CD4-positive, alpha-beta T cell treated with Interleukin-12 subunit alpha and Interleukin-12 subunit beta, for 1 hour (primary cell): ENCODE measurements around the gene PLCB4.

Experiments
- DNase-seq: peaks from one replicate; pipeline ENCODE4 v3.0.0-alpha.2; 2020

PLCB4 gene

DNA sequence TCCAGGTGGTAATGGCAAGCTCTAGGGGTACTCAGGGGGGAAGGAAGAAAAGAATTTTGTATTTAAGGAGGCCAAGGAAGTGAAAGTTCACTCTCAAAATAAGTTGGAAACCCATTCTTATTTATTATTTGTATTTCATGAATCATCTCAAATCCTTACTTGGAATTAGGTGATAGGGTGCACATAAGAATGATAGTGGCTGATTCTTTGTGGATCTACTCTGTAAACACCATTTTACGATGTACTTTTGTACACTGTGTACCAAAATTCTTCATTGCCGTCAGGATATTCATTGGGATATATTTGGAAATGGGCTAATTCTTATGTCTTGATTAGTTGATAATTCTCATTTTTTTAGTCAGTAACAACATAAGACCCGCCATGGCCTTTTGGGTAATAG, 266.0 kb downstream of the PLCB4 start:
- DNase-seq = no peak

DNA sequence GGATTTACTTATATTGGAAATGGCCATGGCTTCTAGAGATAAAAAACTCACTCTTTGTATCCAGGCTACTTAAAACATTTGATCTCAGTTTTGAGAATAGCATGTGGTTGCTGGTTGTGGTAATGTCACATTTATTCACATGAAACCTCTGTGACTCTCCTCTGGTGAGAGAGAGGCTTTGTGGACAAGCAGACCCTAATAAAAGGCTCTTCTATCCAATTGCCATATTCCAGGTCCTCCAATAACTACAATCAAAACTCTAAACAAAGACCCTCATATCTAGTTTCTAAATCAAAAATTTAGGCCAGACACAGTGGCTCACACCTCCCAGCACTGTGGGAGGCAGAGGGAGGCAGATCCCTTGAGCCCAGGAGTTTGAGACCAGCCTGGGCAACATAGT, 269.2 kb downstream of the PLCB4 start:
- DNase-seq = no peak

DNA sequence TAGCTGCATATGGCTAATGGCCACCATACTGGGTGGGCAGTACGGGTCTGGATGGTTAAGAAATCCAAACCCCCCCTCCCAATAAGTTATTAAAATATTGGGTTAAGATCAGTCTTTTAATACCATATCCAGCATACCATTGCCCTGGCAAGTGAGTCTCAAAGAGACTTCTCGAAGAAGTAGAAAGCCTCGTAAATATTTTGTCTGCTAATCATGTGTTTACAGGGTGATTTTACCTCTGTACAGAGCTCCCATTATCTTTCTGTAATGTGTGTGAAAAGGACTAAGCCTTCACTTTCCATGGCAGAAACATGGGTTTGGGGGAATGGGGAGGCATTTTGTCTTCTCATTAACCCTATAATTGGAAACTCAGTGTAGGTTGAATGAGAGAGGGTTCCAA, 270.8 kb downstream of the PLCB4 start:
- no peak for DNase-seq

- DNase-seq = no peak
Measured at GRCh38 chr20:9342651-9343050, 273.8 kb downstream of the PLCB4 start.

DNA sequence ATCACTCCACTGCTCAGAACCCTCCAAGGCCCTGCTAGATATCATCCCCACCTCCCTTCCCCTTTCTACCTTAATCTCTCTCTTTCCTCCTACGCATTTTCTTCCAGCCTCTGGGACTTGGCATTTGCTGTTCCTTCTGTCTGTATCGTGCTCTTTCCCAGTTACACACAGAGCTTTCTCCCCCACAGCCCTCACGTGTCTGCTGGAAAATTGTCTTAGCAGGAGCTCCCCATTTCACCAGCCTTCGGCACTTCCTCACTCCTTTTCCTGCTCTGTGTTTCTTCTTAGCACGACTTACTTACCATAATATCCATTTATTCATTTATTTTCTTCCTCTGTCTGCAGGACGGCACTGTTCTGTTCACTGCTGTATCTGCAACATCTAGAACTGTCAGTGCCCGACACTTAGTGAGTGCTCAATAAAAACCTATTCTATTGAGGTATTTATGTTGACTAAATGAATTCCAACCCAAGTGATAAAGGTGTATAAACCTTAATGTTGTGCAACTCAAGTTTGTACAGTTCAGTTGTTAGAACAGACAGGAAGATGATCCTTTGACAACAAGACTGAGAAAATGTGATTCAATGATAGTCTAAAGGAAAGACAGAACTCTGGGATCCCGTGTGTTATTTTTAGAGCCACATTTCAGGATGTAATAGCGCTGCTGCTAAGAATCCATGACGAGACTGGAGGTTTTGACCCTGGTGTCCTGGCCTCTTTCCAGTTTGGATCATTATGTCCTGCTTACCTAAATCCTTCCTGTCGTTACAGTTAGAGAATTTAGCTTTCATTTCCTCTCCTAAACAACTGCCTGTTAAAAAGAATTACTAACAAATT, 275.4 kb downstream of the PLCB4 start:
- no peak for DNase-seq

DNA sequence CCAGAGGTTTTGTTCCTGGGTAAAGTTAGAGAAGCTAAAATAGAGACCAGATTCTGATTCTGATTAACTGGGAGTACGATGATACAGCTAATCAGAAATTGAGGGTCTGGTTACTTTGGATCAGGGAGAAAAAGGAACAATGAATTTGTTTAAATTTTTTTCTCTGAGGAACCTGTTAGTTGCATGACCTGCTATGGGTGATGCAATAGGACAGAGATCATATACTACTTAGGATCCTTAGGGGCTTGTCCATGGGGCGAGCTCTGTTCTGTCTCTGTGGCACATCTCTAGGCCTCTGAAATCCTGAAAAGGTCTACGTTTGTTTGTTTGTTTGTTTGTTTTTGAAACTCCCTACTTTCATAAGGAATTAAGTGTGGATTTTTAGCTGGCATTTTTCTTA, 279.4 kb downstream of the PLCB4 start:
- DNase-seq = no peak

- DNase-seq = no peak
Measured at GRCh38 chr20:9348747-9349146, 279.9 kb downstream of the PLCB4 start.

DNA sequence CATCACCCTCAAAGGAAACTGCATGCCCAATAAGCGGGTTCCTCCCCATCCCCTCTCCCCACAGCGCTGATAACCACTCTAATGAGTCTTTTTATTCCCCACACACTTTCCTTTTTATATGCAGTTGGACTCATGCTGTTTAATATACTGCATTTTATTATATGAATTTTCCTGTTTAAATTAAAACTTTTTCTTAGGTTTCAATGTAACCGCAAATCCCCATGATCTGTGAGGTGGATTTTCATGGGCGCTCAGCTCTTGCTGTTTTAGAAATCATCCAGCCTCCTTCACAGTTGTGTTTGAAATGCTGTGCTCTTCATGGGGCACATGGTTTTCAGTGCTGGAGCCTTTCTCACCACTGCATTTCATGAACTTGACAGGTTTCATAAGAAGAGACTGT, 280.4 kb downstream of the PLCB4 start:
- DNase-seq = no peak

DNA sequence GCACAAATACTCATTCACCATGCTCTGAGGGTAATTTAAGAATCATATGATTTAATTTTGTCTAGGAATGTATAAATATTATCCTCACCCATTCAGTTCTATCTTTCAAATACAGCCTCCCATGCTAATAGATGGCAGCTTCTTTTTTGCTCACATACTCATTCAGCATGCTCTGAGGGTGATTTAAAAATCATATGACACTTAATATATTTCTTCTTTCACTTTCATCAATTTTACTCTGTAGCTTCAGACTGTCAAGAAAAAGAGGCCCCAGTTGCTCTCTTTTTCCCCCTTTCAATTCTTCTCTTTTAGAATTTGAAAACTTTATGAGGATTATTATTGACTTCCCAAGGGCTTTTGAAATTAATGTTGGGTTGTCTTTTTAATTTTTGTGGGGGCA, 283.9 kb downstream of the PLCB4 start:
- DNase-seq = no peak

- DNase-seq = no peak
Measured at GRCh38 chr20:9353180-9353915, 284.5 kb downstream of the PLCB4 start.

- DNase-seq = no peak
Measured at GRCh38 chr20:9353916-9354276, 285.0 kb downstream of the PLCB4 start.

DNA sequence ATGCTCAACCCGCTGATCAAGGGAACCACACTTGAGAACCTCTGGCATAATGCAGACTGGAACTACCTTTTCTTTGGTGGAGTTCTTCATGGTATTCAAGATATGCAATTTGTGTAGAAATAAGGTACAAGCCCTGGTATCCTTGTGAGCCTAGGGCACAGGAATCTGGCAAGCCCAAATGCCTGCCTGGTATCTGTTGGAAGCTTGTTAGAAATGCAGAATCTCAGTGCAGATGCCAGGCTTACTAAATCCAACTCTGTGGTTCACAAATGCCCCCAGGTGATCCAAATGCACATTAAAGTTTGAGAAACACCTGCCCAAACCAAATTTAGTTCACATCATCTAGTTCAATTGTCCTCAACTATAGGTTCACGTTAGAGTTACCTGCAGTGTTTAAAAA, 285.7 kb downstream of the PLCB4 start:
- no peak for DNase-seq

GRCh38 chr20:9358001-9358400, 289.1 kb downstream of the PLCB4 start:
- DNase-seq = no peak

DNA sequence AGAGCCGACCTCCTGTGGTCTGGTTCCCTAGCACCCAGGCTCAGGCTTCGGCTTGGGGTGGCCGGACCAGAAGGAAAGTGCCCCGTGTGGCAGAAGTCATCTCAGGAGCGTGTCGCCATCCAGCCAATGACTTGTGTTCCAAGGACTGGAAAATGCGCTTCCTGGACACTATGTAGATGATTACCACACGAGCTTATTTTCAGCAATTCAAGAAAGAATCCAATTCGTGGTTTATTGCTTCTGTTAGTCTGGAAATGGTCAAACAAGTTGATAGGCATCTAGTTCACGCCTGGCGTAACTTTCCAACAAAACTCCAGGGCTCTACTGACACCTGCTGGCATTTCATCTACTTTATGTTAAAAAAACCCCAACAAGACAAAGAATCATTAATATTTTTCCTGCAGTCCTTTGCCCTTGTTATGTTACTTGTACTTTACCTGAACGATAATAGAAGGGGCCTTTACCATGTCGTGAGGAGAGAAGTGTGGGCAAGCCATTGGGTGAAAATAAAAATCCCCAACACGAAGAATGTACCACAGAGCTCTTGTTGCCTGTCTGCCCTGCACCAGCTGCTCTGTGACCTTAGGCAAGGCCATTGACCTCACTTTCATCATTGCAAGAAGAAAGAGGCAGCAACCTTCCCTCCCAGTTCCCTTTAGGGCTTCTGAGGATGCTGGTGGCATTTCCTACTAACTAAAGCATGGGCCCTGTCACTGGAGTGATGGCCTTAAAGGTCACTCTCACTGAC, 290.8 kb downstream of the PLCB4 start:
- DNase-seq = no peak

GRCh38 chr20:9360431-9360830, 291.5 kb downstream of the PLCB4 start:
- no peak for DNase-seq

DNA sequence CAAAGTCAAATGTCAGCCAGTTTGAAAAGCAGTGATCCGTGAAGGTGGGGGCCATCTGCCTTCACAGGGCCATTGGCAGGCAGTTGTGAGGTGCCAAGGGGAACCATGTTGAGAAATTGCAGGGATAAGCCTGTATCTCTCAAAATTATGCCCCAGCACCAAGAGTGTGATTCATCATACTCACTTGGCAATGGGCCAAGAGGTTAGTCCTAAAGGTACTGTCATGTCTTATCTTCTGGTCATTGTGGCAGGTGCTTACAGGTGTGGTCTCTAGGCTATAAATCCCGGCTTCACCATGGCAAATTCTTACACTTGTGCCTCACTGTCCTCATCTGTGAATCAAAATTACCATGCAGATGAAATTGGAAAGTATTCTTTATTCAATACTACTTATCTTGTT, 294.8 kb downstream of the PLCB4 start:
- DNase-seq = no peak

GRCh38 chr20:9367328-9367727, 298.4 kb downstream of the PLCB4 start:
- DNase-seq = no peak

GRCh38 chr20:9367746-9368145, 298.9 kb downstream of the PLCB4 start:
- no peak for DNase-seq

DNA sequence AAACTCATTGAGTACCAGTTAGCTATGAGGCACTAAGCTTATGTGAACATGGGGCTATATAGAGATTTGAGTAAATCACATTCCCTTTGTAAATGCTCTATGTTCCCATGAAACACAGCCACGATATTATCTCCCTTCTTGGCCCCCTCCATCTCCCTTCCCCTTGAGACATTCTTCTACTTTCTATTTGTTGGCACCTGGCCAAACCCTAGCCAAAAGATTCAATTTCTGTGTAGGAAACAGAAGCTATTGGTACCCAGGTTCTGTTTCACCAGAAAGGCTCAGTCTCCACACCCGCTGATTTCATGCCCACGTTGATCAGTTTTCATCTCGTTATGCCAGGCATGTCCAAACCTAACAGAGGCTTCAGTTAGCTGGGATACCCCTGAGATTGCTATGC, 300.0 kb downstream of the PLCB4 start:
- no peak for DNase-seq

DNA sequence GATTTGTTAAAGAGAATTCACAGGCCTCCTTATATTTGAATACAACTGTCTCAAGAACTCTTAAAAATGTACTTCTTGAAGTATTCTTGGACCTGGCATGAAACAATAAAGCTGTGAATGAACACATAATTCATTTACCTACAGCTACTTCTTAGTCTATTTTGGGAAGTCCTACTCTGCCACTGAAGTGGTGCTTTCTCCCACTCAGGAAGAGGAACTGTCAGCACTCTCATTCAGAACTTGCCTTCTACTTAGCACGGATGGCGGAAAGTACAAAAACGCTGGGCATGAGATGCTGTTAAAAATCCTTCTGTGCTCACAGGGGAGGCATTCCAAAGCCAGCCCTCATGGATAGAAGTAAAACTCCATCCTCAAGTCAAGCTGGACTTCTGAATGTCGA, 300.7 kb downstream of the PLCB4 start:
- no peak for DNase-seq

- DNase-seq = no peak
Measured at GRCh38 chr20:9374072-9374471, 305.2 kb downstream of the PLCB4 start.

- DNase-seq = no peak
Measured at GRCh38 chr20:9374480-9374879, 305.6 kb downstream of the PLCB4 start.

DNA sequence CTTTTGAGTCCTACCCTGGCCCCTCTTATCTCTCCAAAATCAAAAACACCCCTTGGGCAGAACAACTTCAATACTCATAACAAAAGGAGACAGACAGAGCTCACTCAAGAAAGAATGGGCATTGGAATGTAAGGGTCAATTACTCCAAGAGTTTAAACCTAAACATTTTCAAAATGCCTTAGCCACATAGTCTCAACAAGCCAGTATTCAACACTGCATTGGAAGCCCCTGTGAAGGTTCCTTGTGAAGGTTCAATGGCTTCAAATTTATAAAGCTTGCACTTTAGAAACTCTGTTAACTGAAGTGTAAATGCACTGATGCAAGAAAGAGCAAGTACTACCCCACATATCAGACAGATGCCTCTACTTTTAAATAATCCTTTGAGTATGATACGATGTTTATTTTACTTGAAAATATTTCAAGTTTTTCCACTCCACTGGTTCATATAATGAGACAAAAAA, 306.4 kb downstream of the PLCB4 start:
- no peak for DNase-seq

GRCh38 chr20:9377007-9377406, 308.1 kb downstream of the PLCB4 start:
- DNase-seq = no peak
